ENCODE measurements around the gene DUSP22. TPM values are rescaled to one million over a fixed set of nuclear protein-coding genes. Genes with fewer than 3 reads are reported as not detected.
A peak's percentile ranks its signal among the peaks of the same experiment; 100 is the strongest.

Gene DUSP22
- polyA plus RNA-seq, 1 of the 3 experiments (the other 2 are of a cell fraction), result 6.8 TPM

GRCh38 chr6:321536-322258, 29.4 kb downstream of the DUSP22 start:
- CTCF ChIA-PET, result interaction anchor here (0.8 kb wide), 1 partner anchor 10 kb away, joined by 3 read pairs; no protein-coding TSS in a partner anchor
- H3K9me3 ChIP-seq, result no peaks in the 10 kb centered on the region

GRCh38 chr6:322259-322930, 30.1 kb downstream of the DUSP22 start:
- Histone ChIP-seq H3K4me3 (ENCODE audit: low read depth in 2 of 2, low read length in 1 of 2) (no peak overlapping the region), H3K9ac (no peak overlapping the region), H3K27me3 (ENCODE audit: insufficient read depth) (peaks cover 23% of the 10 kb centered on the region), H3K4me1 (ENCODE audit: control insufficient read depth in 1 of 2, insufficient read depth in 2 of 2, low read depth in 1 of 2, low read length in 1 of 2) (no peaks in the 10 kb centered on the region; a peak in 2 of 4 replicates), H4K20me1 (ENCODE audit: insufficient read depth) (0 out of 2 replicates have a peak, but pooled peaks cover 4% of the 10 kb centered on the region), H3K36me3 (replicated peaks in 1 of 2; ENCODE audit: control insufficient read depth in 1 of 2, insufficient read depth in 2 of 2, low read length in 1 of 2) (no peaks in the 10 kb centered on the region), H3K4me2 (no peak overlapping the region), H3K9me2 (no peaks in the 10 kb centered on the region), H2AFZ (ENCODE audit: low read depth) (no peak overlapping the region), H3K27ac (ENCODE audit: low read depth in 2 of 2, low read length in 1 of 2) (no peak overlapping the region), H3K79me2 (ENCODE audit: insufficient read depth) (no peaks in the 10 kb centered on the region), H3K9me3 (no peaks in the 10 kb centered on the region), H3F3A (replicated peaks; ENCODE audit: insufficient read depth) (no peaks in the 10 kb centered on the region)
- CTCF ChIA-PET, result interaction anchor here (0.8 kb wide), 1 partner anchor 9 kb away, joined by 3 read pairs; no protein-coding TSS in a partner anchor
- WGBS (ENCODE audit: low lambda C conversion rate), result 46% methylated on average over 13 of the region's 14 CpGs
- POLR2A ChIA-PET, result no interaction called here
- no peak for DNase-seq
- TF ChIP-seq CTCF (IDR thresholded peaks at IDR 0.05) (0 out of 2 replicates have a peak, but pooled peaks have one; percentile 10), PBX3 (IDR thresholded peaks at IDR 0.05) (no peak)

More at GRCh38 chr6:321536-322258, 29.4 kb downstream of the DUSP22 start:
- no peak overlapping the region for H3K9ac ChIP-seq
- no peak overlapping the region for H3K4me3 ChIP-seq (ENCODE audit: low read depth in 2 of 2, low read length in 1 of 2)
- no peak overlapping the region for H2AFZ ChIP-seq (ENCODE audit: low read depth)
- H4K20me1 ChIP-seq (ENCODE audit: insufficient read depth), result 0 out of 2 replicates have a peak, but pooled peaks cover 4% of the 10 kb centered on the region
- no peaks in the 10 kb centered on the region for H3F3A ChIP-seq (replicated peaks; ENCODE audit: insufficient read depth)
- H3K27me3 ChIP-seq (ENCODE audit: insufficient read depth), result peaks cover 23% of the 10 kb centered on the region
- TF ChIP-seq MEF2A (IDR thresholded peaks at IDR 0.05; ENCODE audit: borderline replicate concordance, low read depth) (no peak), NFIC (IDR thresholded peaks at IDR 0.05; ENCODE audit: borderline replicate concordance) (no peak), SIN3A (IDR thresholded peaks at IDR 0.05; ENCODE audit: borderline replicate concordance, low read depth, low read length) (no peak), REST (IDR thresholded peaks at IDR 0.05; ENCODE audit: low read depth, low read length) (no peak), FOXM1 (IDR thresholded peaks at IDR 0.05; ENCODE audit: low read depth) (no peak), EZH2phosphoT487 (IDR thresholded peaks at IDR 0.05; ENCODE audit: borderline replicate concordance, low read depth) (no peak), FOSL2 (IDR thresholded peaks at IDR 0.05; ENCODE audit: borderline replicate concordance, low read depth) (no peak), POLR2AphosphoS5 (IDR thresholded peaks at IDR 0.05; ENCODE audit: low read depth, low read length) (no peak), JUND (IDR thresholded peaks at IDR 0.05) (no peak)
- POLR2A ChIA-PET, result no interaction called here
- H3K4me2 ChIP-seq, result no peak overlapping the region
- no peaks in the 10 kb centered on the region for H3K9me2 ChIP-seq
- H3K27ac ChIP-seq (ENCODE audit: low read depth in 2 of 2, low read length in 1 of 2), result no peak overlapping the region
- H3K79me2 ChIP-seq (ENCODE audit: insufficient read depth), result no peaks in the 10 kb centered on the region
- no peaks in the 10 kb centered on the region for H3K4me1 ChIP-seq (ENCODE audit: control insufficient read depth in 1 of 2, insufficient read depth in 2 of 2, low read depth in 1 of 2, low read length in 1 of 2)
- no peaks in the 10 kb centered on the region for H3K36me3 ChIP-seq (replicated peaks in 1 of 2; ENCODE audit: control insufficient read depth in 1 of 2, insufficient read depth in 2 of 2, low read length in 1 of 2)
- WGBS (ENCODE audit: low lambda C conversion rate), result 30% methylated on average over 3 of the region's 3 CpGs
- DNase-seq, result no peak
